ENCODE results near the gene ATG13.

DNA sequence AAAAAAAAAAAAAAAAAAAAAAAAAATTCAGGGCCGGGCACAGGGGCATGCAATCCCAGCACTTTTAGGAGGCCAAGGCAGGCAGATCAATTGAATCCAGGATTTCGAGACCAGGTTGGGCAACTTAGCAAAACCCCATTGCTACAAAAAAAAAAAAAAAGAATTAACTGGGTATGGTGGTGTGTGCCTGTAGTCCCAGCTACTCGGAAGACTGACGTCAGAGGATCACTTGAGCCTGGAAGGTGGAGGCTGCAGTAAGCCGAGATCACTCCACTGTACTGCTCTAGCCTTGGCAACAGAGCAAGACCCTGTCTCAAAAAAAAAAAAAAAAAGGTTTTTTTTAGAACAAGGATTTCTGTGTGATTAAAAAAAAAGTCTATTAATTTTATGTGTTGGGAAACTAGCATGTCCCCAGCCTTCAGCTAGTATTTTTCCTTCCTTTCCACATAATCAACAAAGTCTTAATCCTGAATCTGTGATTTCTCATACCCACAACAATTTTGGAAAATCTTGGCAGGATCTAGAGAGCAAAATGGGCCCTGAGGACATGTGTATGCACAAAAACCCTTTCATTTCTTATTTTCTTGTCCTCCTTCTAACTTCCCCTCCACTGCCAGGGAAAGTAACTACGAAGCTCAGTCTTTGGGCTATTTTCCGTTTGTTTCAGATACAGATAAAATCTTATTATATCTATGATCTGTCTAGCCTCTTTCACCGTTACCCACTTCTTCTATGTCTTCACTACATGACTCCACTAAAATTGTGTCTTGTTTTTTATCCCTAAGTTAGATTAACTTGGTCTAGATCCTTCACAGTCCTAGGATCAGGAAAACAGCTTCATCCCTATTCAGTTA, 17.8 kb upstream of the ATG13 start:
- TF ChIP-seq CTCF (conservative IDR thresholded peaks at IDR 0.05; ENCODE audit: low read length) (no peak), EZH2phosphoT487 (IDR thresholded peaks at IDR 0.05; ENCODE audit: borderline replicate concordance, low read depth, low read length) (no peak)
